ENCODE results near the gene MCF2.
"Not testable (repeated sequence)": the region's sequence is repeated elsewhere in the genome, so short reads cannot be mapped to it uniquely, and the experiment has no call there.

The MCF2 gene

GRCh38 chrX:139708067-139708466 is at the start of gene MCF2:
Gene MCF2, minus strand, starts transcription at chrX:139708167. Its CDS starts 56,423 bp downstream, at chrX:139651744.
- DNase-seq (ENCODE audit: low spot score), result no peak

- no peak for DNase-seq (ENCODE audit: low spot score)
Measured at GRCh38 chrX:139751053-139751452, 43.1 kb upstream of the MCF2 start.

- DNase-seq (ENCODE audit: low spot score), result no peak
Measured at GRCh38 chrX:139750390-139750789, 42.4 kb upstream of the MCF2 start.

GRCh38 chrX:139739138-139739537 is 31.2 kb upstream of the MCF2 start:
- no peak for DNase-seq (ENCODE audit: low spot score)

GRCh38 chrX:139738581-139738980 is 30.6 kb upstream of the MCF2 start:
- DNase-seq (ENCODE audit: low spot score), result no peak

GRCh38 chrX:139736151-139736550 is 28.2 kb upstream of the MCF2 start:
- DNase-seq (ENCODE audit: low spot score), result no peak

GRCh38 chrX:139734996-139735395 is 27.0 kb upstream of the MCF2 start:
- no peak for DNase-seq (ENCODE audit: low spot score)

GRCh38 chrX:139725720-139726119 is 17.8 kb upstream of the MCF2 start:
- no peak for DNase-seq (ENCODE audit: low spot score)

GRCh38 chrX:139724626-139725025 is 16.7 kb upstream of the MCF2 start:
- no peak for DNase-seq (ENCODE audit: low spot score)

- no peak for DNase-seq (ENCODE audit: low spot score)
Measured at GRCh38 chrX:139720979-139721378, 13.0 kb upstream of the MCF2 start.

- no peak for DNase-seq (ENCODE audit: low spot score)
Measured at GRCh38 chrX:139720136-139720535, 12.2 kb upstream of the MCF2 start.

GRCh38 chrX:139702658-139703057 is 5.3 kb downstream of the MCF2 start:
- DNase-seq (ENCODE audit: low spot score), result no peak

GRCh38 chrX:139692908-139693307 is 15.1 kb downstream of the MCF2 start:
- no peak for DNase-seq (ENCODE audit: low spot score)

- DNase-seq (ENCODE audit: low spot score), result no peak
Measured at GRCh38 chrX:139692506-139692849, 15.5 kb downstream of the MCF2 start.

- DNase-seq (ENCODE audit: low spot score), result no peak
Measured at GRCh38 chrX:139691843-139692505, 16.0 kb downstream of the MCF2 start.

GRCh38 chrX:139691493-139691842 is 16.5 kb downstream of the MCF2 start:
- DNase-seq (ENCODE audit: low spot score), result no peak

GRCh38 chrX:139685175-139685574 is 22.8 kb downstream of the MCF2 start:
- not testable (repeated sequence) for DNase-seq (ENCODE audit: low spot score)

- no peak for DNase-seq (ENCODE audit: low spot score)
Measured at GRCh38 chrX:139680356-139680755, 27.6 kb downstream of the MCF2 start.

GRCh38 chrX:139647597-139647996 is 60.4 kb downstream of the MCF2 start:
- no peak for DNase-seq (ENCODE audit: low spot score)

- peak; percentile 37 for DNase-seq (ENCODE audit: low spot score)
Measured at GRCh38 chrX:139642241-139642927, 65.6 kb downstream of the MCF2 start.

- DNase-seq (ENCODE audit: low spot score), result no peak
Measured at GRCh38 chrX:139640259-139640658, 67.7 kb downstream of the MCF2 start.

GRCh38 chrX:139639253-139639652 is 68.7 kb downstream of the MCF2 start:
- peak; percentile 65 for DNase-seq (ENCODE audit: low spot score)

- DNase-seq (ENCODE audit: low spot score), result no peak
Measured at GRCh38 chrX:139600105-139600504, 107.9 kb downstream of the MCF2 start.

GRCh38 chrX:139596068-139596467 is 111.9 kb downstream of the MCF2 start:
- DNase-seq (ENCODE audit: low spot score), result no peak
